Activated T-cell treated with anti-CD3 and anti-CD28 coated beads for 1 hour (primary cell): Measurements from ENCODE around the gene NUDT8.
"Not testable (repeated sequence)": the region's sequence is repeated elsewhere in the genome, so short reads cannot be mapped to it uniquely, and the experiment has no call there.

Experiments
- DNase-seq: peaks from one replicate; pipeline ENCODE4 v3.0.0-alpha.2; 2020; ENCODE audit warnings: low read depth

NUDT8 gene

GRCh38 chr11:67588899-67589415 is 40.8 kb downstream of the NUDT8 start:
- DNase-seq = not testable (repeated sequence)

GRCh38 chr11:67588136-67588503 is 41.6 kb downstream of the NUDT8 start:
- no peak for DNase-seq

DNA sequence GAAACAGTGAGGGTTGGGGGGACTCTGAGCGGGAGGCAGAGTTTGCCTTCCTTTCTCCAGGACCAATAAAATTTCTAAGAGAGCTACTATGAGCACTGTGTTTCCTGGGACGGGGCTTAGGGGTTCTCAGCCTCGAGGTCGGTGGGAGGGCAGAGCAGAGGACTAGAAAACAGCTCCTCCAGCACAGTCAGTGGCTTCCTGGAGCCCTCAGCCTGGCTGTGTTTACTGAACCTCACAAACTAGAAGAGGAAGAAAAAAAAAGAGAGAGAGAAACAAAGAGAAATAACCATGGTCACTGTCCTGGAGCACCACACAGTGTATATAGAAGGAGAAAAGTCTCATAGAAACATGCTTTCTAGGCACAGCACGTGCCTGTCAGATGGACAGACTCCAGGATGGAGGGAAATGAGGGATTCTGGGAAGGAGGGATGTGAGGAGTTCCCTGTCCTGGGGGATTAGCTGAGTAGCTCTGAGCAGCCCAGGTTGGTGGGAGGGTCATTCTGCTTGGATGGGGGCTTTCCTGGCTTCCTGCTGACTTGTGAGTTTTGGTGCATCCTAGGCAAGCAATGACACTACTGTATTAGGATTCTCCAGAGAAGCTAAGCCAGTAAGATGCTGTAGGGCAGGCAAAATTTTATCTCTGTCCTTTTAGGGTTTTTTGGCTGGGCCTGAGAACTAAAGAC is 43.0 kb downstream of the NUDT8 start:
- no peak for DNase-seq

DNA sequence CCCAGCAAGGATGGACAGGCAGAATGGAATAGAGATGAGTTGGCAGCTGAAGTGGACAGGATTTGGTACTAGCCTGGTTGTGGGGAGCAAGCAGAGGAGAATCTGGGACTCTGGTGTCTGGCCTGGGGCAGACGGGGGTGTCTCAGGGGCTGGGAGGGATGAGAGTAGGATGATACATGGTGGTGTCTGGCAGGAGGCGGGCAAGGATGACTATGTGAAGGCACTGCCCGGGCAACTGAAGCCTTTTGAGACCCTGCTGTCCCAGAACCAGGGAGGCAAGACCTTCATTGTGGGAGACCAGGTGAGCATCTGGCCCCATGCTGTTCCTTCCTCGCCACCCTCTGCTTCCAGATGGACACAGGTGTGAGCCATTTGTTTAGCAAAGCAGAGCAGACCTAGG is 43.8 kb downstream of the NUDT8 start:
- no peak for DNase-seq

DNA sequence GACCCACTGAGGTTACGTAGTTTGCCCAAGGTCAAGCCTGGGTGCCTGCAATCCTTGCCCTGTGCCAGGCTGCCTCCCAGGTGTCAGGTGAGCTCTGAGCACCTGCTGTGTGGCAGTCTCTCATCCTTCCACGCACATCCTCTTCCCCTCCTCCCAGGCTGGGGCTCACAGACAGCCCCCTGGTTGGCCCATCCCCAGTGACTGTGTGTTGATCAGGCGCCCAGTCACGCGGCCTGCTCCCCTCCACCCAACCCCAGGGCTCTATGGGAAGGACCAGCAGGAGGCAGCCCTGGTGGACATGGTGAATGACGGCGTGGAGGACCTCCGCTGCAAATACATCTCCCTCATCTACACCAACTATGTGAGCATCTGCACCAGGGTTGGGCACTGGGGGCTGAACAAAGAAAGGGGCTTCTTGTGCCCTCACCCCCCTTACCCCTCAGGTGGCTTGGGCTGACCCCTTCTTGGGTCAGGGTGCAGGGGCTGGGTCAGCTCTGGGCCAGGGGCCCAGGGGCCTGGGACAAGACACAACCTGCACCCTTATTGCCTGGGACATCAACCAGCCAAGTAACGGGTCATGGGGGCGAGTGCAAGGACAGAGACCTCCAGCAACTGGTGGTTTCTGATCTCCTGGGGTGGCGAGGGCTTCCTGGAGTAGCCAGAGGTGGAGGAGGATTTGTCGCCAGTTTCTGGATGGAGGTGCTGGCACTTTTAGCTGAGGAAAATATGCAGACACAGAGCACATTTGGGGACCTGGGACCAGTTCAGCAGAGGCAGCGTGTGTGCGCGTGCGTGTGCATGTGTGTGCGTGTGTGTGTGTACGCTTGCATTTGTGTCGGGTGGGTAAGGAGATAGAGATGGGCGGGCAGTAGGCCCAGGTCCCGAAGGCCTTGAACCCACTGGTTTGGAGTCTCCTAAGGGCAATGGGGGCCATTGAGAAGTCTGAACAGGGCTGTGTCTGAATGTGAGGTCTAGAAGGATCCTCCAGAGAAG is 44.6 kb downstream of the NUDT8 start:
- no peak for DNase-seq

GRCh38 chr11:67584205-67584880 is 45.4 kb downstream of the NUDT8 start:
- no peak for DNase-seq

GRCh38 chr11:67583247-67584204 is 46.2 kb downstream of the NUDT8 start, which contains the start of gene GSTP1:
Gene GSTP1 (plus strand): TSS chr11:67583812. CDS start chr11:67583844, 32 bp downstream.
- peak; percentile 69 for DNase-seq

DNA sequence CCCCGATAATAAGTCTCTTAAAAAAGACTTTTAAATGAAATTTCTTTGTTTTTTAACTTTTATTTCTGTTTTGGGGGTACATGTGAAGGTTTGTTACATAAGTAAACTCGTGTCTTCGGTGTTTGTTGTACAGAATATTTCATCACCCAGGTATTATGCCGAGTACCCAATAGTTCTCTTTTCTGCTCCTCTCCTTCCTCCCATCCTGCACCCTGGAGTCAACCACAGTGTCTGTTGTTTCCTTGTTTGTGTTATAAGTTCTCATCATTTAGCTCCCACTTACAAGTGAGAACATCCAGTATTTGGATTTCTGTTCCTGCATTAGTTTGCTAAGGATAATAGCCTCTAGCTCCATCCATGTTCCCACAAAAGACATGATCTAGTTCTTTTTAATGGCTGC is 47.7 kb downstream of the NUDT8 start:
- DNase-seq = no peak

GRCh38 chr11:67581469-67581868 is 48.3 kb downstream of the NUDT8 start:
- no peak for DNase-seq

DNA sequence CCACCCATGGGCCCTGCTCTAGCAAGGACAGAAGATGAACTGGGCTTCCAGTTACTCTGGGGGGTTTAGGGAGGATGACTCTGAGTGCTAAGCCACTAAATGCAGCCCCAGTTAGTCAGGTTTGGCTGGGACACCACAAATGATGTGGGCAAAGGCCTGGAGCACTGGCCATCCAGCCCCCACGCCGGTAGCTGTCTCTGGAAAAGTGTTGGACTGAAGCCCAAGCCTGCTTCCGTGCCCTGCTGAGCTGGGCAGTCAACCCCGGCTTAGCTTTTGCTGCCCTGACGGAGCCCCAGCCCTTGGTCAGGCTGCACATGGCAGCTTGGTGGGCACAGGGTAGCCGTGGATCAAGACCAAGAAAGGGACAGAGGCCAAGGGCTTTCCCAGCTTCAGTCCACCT is 51.8 kb downstream of the NUDT8 start:
- no peak for DNase-seq
